Anterior cingulate cortex (tissue), 58 donors: ENCODE data around the gene EVX2.

Source experiments
- DNase-seq, 58 donors: peaks; one replicate each; lab custom pipeline; 2025; lab: John Stamatoyannopoulos, UW

Gene EVX2

DNA sequence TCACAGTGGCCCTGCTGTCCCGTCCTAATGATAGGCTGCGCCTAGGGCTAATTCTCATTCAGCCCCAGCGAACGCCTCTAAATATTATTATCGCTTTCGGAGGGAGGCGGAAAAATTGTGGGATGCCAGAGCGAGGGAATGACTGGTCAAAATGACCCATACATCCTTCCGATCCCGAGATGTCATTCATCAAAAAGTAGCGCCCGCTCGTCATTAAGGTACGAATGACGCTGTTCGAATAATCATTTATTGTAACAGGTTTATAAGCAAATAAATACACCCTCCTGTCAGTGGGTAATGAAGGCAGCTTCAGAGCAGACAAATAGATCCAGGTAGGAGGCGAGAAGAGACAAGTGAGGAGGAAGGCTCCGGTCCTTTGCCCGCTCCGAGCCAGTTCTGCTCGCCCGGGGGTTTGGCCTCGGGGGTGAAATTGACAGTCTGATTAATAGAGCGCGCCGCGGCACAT is at the start of gene EVX2:
Gene EVX2 (minus strand): TSS at position 167 of the 466 bp plus-strand sequence. CDS start 186 bp downstream, outside the sequence.
- DNase-seq, result no peak

DNA sequence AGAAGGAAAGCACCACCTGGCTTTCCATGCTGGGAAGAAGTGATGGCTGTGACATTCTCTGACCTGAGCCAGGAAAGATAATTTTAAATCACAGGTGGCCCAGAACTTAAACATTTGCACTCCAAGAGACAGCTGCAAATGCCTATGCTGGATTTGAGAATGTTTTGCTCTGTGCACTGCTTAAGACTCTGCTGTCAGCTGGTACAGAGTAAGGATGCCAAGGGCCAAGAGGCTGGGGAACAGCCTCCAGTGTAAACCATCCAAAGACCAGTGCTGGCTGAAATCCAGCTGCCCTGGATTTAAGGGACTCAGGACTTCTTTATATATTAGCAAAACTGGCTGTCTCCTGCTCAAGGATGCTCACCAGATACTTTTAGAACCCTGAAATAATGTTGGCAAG is 49.6 kb upstream of the EVX2 start:
- DNase-seq, result no peak

DNA sequence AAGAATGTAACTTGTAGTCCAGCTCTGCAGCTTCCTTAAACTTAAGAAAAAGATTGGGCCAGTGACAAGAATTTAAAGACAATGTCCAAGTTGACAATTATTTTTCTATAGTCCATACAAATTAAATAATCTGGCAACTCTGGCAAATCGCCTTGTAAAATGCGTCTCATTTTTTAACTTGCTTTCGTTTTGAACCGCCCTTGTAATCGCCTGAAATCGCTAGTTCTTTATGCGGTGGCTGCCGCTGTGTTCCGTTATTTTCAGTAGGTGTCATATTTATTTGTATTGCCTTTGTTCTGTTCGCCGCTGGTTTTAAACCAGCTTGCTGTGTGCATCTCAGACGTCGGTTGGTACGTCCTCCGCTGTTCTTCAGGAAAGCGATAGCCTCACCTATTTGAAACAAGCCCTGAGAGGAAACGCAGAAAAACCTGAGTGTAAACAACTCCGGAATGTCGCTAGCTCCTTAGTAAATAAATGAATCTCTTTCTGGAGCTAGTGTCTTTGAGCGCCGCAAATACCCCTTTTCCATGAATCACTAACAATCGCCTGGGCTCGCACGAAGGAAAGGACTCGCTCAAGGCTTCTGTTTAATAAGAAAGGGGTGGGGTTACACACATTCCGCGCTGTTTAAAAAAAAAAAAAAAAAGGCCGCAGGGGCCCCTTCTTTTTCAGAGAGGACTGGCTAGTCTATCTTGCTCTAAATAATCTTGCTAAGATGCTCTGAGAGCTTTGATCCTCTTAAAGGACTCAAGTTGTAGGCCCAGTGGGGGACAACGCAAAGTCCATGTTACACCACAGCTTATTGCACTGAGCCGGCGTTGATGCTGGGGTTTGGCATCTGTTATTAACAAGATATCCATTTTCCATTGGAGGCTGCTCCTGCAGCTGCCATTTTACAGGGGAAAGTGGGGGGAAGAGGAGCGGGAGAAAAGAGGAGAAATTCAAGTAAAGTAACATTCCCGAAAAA is 48.7 kb upstream of the EVX2 start:
- no peak for DNase-seq

DNA sequence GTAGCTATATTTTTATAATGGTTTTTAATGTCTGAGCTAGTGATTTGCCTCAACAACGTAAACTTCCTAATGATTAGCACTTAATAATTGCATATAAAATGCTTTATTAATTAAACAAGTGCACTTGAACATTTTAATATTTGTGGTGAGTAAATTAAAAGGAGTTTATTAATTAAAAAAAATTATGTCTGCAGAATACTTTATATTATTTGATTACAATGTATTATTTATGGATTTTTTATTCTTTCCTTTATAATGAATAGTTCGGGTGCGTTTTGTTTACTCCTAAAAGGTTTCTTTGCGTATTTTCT is 48.0 kb upstream of the EVX2 start:
- DNase-seq, result no peak

- DNase-seq, result no peak
These were observed 47.4 kb upstream of the EVX2 start for GRCh38 chr2:176130957-176131847.

DNA sequence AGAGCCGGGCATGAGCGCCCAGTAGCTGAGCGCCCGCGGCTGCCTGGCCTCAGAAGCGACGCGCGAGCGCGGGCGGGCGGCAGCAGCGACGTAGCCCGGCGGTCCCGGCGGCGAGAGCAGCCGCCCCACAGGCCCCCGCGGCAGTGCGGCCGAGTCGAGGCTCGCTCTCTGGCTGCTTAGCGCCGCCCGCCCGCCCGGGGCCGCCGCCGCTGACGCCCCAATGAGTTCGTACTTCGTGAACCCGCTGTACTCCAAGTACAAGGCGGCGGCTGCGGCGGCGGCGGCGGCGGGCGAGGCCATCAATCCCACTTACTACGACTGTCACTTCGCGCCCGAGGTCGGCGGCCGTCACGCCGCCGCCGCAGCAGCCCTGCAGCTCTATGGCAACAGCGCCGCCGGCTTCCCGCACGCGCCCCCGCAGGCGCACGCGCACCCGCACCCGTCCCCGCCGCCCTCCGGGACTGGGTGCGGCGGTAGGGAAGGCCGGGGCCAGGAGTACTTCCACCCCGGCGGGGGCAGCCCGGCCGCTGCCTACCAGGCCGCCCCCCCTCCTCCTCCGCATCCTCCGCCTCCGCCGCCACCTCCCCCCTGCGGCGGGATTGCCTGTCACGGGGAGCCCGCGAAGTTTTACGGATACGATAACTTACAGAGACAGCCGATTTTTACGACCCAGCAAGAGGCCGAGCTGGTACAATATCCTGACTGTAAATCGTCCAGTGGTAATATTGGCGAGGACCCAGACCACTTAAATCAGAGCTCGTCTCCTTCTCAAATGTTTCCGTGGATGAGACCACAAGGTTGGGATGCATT is 46.6 kb upstream of the EVX2 start:
- DNase-seq, result no peak

- DNase-seq, result no peak
These were observed 46.0 kb upstream of the EVX2 start for GRCh38 chr2:176129813-176130146.

GRCh38 chr2:176128982-176129796 is 45.4 kb upstream of the EVX2 start, which contains the start of gene HOXD8:
Gene HOXD8 (plus strand): TSS chr2:176129705. CDS start chr2:176130367, 662 bp downstream.
- DNase-seq, result no peak

DNA sequence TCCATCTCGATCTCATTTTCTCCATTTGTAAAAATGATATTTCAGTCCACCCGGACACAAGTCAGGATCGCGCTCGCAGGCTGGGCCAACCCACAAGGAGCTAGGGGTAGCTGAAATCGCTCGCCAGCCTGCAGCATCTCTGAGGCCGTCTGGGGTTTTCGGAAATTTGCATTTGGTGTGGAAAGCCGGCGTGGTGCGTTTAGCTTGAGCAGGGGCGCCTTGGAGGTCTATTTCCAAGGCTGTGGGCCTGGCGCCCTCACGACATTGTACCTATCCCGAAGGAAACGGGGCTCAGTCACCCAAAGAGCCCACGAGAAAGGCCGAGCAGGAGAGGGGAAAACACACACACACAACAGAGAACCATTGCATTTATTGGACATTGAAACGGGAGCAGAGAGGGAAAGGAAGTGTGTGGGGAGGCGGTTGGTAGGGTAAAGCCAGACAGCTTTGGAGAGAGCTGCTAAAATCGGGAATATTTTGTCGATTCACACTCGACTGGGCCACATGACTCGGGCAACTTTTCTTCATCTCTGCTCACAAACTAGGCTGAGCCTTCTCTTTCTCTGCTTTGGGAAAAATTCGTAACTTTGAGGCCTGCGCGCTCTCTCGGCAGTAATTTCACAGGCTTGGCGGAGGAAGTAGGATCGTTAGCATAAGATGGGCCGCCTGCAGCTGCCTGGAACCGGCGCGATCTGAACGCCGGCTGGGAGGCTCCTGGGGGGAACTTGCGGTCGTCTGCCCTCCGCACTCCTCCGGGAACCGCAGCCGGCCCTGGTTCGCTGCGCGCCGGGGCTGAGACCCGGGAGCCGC is 44.6 kb upstream of the EVX2 start:
- DNase-seq, result no peak

DNA sequence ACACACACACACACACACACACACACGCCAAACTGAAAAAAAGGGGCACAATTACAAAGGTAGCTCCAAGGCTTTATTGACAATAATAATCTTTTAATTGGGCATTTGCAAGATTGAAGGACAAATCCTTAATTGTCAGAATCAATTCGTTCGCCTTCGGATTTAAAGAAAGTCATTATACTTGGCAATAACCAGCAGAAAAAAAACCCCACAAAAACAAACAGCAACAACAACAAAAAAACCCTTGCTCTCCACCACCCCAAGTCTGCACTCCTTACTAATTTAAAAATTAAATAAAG is 44.0 kb upstream of the EVX2 start:
- DNase-seq, result no peak

DNA sequence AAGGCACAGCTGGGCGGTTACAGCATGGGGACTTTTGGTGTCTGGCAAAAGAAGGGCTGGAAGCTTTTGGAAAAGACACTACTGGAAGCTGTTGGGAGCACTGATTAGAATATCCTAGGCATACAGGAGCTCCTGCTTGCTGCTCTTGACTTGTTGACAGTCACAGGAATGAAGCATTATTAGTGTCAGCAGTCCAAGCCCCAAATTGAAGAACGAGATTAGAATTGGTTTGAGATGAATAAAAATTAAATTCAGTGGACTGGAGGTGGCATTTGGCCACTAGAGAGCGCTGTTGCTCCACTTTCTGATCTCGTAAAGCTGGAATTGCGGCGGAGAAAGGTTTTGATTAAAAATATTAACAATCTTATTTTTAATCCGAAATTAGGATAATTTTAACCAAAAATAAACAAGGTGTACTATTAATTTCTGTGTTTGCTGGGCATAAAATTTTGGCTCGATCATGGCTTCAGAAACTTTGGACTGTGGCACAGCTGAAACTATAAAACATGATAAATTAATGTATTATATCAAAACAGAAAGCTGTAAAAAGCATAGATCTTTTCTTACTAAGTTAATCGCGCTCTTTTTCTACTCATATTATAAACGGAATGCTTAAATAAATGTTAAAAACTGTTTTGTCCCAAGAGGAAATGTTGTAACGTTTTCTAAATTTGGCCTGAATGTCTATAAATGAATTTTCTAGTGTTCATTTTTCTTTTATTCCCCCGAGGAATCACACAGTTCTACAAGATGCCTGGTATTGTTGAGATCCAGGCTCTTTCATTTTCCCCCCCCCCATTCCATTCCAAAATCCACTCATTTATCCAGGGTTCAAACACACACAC is 43.4 kb upstream of the EVX2 start:
- peak in 40 of 58 donors; percentile 0 to 80 (median 26) for DNase-seq

DNA sequence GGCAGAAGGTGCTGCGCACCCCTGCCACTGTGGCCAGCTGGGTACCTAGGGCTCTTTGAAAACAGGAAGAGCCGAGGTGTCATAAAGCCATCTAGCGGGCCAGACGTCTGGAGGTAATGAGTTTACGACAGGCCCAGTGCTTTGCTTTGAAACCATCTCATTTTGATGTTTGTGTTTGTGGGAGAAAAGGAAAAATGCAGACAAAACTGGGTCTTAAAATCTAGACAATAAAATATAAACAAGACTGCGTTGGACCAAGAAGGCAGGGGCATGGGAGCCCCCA is 42.0 kb upstream of the EVX2 start:
- DNase-seq, result no peak

DNA sequence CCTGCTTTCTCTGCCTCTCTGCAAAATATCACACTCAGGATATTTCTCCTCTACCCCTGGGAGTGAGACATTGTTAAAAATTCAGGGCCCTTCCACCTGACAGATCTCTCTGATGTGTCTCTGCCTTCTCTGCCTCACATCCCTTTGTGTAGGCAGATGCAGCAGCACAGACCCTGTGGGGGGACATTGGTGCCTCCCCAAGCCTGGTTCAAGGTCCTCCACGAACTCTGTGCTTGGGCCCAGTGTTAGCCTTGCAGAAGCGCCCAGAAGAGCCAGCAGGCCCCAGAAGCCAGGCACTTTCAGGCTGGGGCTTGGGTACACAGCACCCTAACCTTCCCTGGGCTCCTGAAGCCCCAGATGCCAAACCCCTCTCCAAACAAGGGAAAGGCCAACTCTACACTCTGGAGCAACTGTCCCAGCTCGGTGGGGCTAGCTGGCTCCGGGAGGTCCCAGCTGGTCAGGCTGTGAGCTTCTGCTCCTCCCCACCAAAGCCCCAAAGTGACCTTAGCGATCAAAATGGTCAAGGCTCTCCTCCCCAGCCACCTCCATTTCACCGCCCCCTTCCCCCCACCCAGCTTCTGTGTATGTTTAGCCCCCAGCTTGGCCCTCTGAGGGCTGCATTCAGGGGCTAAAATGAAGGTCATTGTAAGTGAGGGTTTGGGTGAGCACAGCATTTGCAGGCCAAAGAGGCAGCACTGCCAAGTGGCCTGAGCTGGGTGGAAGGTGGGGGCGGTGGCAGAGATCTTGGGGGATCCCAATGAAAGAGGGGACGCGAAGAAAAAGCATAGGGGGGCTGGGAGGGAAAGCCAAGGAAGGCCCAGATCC is 41.4 kb upstream of the EVX2 start:
- no peak for DNase-seq

DNA sequence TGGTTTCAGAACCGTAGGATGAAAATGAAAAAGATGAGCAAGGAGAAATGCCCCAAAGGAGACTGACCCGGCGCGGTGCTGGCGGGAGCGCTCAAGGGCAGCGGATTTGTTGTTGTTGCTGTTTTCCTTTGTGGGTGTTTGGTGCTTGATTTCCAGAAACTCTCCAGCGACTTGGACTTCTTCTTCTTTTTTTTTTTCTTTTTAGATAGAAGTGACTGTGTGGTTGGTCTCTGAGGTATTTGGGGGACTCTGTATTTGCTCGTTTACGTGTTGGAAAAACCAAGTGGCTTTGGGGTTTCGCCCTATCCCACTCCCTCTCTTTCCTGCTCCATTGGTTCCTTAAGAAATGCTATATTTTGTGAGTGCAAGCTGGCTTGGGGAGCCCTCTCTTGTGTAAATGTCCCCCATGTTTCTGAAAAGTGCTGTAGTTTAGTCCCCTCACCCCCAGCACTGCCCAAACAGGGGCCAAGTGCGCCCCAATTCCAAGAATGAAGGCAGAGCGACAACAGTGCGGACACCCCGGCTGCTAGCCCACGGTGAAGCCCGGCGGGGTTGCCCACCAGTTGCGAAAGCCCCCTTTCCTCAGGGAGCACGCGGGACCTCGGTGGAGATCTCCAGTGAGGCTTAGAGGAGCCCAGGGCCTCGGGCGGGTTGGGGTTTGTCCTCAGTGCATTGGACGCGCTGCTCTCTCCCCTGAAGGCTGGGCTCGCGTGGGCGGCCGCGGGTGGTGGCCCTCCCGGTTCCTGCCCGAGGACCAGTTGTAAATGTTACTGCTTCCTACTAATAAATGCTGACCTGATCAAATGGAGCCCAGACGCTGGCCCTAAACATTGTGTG is 40.6 kb upstream of the EVX2 start:
- no peak for DNase-seq

DNA sequence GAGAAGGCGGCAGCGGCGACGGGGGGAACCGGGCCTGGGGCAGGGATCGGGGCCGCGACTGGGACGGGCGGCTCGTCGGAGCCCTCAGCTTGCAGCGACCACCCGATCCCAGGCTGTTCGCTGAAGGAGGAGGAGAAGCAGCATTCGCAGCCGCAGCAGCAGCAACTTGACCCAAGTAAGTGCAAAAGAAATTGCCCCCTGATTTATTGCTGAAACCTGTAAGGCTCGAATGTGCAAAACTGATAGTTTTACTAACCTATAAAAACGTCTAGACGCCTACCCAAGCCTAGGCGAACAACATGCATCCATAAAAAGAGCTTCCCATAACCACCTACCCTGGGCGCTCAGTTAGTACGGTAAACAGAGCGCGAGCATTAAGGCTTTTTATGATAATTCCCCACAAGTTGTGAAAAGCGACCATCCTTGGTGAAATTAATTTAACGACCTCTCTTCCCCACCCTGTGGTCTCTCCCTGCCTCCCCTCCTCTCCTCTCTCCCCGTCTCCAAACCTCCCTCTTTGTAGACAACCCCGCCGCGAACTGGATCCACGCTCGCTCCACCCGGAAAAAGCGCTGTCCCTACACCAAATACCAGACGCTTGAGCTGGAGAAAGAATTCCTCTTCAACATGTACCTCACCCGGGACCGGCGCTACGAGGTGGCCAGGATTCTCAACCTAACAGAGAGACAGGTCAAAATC is 39.8 kb upstream of the EVX2 start:
- DNase-seq, result no peak
